Measurements from ENCODE around the gene EIF3J. TPM values are rescaled to one million over a fixed set of nuclear protein-coding genes. Genes with fewer than 3 reads are reported as not detected.
"Not testable (repeated sequence)": the region's sequence is repeated elsewhere in the genome, so short reads cannot be mapped to it uniquely, and the experiment has no call there.

EIF3J gene
- 25.6 and 29.8 TPM in 2 replicates for total RNA-seq (2014; rRNA removed; shearing (Covaris generic))

DNA sequence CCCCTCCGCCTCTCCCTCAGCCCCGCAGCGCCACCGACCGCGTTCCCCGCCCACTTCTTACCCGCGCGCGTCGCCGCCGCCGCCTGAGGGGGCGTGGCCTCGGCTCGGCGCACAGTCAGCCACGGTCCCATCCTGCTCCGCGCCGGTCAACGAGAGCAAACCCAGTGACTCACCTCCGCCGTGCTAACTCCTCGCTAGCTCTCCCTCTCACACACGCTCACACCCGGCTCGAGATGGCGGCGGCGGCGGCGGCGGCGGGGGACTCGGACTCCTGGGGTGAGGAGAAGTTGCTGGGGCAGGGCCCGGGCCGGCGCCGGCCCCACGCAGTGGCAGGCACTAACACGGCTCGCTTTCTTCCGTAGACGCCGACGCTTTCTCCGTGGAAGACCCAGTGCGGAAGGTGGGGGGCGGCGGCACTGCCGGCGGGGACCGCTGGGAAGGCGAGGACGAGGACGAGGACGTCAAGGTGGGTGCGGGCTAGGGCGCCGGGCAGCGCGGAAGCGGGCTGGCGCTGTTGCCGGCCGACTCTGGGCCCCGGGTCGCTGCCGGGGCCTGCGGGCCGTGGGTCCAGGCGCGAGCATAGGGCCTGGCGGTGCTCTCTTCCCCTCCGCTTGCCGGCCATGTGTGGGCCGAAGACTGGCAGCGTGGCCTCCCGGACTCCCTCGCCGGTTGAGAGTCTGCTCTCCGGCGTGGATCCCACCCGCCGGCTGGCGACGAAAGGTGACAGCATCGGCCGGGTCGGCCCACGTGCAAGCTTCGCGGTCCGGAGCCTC, at the start of gene EIF3J:
Gene EIF3J, plus strand, starts transcription at position 186 of the 773 bp plus-strand sequence. Its CDS starts 48 bp downstream, at position 234.
- peak; percentile 98 for DNase-seq (ENCODE audit: low spot score)

GRCh38 chr15:44489464-44489863, 47.5 kb upstream of the EIF3J start:
- DNase-seq (ENCODE audit: low spot score) = peak; percentile 40

DNA sequence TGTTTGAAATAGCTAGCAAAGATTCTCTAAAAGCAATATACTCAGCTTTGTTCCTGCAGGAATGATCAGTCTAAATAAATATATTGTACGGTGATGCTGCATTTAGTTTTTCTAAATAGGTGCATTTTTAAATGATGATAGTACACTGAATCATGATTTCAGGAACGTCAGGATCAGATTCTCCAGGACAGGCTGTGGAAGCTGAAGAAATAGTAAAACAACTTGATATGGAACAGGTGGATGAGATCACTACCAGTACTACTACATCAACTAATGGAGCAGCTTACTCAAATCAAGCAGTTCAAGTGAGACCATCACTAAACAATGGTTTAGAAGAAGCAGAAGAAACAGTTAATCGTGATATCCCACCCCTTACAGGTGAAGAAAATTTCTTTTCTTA, 46.3 kb upstream of the EIF3J start:
- DNase-seq (ENCODE audit: low spot score) = no peak

DNA sequence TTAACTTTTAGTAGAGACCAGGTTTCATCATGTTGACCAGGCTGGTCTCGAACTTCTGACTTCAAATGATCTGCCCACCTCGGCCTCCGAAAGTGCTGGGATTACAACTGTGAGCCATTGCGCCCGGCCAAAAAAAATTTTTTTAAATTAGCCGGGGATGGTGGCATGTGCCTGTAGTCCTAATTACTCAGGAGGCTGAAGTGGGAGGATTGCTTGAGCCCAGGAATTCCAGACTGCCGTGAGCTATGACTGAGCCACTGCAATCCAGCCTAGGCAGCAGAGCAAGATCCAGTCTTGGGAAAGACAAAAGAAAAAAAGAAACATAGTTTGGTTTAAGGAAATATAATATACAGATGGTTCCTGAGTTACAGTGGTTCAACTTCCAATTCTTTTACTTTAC, 44.9 kb upstream of the EIF3J start:
- no peak for DNase-seq (ENCODE audit: low spot score)

DNA sequence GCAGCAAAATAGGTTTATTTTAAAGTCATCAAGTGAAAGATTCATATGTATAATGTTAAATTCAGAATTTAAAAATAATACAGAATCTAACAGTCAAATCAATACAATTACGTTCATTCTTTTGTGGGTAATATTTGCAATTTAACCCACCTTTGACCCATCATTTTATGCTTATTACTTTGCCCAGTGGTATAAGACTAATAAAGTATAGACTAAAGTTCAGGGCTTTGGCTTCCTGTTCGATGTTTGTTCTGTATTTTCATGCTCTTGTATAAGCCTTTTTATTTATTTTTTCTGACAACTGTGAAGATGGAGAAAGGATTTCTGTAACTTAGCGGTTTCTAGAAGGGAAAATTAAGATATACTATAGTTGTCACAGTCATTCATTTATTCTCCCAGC, 44.3 kb upstream of the EIF3J start:
- no peak for DNase-seq (ENCODE audit: low spot score)

DNA sequence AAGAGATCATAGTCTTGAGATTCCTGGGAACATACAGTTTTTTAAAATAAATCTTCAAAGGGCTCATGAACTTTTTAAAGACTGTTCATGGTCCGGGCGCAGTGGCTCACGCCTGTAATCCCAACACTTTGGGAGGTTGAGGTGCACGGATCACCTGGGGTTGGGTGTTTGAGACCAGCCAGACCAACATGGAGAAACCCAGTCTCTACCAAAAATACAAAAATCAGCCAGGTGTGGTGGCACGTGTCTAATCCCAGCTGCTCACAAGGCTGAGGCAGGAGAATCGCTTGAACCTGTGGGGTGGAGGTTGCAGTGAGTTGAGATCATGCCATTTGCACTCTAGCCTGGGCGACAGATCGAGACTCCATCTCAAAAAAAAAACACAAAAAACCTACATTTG, 41.4 kb upstream of the EIF3J start:
- no peak for DNase-seq (ENCODE audit: low spot score)

- no peak for DNase-seq (ENCODE audit: low spot score)
Measured at GRCh38 chr15:44500555-44500954, 36.4 kb upstream of the EIF3J start.

DNA sequence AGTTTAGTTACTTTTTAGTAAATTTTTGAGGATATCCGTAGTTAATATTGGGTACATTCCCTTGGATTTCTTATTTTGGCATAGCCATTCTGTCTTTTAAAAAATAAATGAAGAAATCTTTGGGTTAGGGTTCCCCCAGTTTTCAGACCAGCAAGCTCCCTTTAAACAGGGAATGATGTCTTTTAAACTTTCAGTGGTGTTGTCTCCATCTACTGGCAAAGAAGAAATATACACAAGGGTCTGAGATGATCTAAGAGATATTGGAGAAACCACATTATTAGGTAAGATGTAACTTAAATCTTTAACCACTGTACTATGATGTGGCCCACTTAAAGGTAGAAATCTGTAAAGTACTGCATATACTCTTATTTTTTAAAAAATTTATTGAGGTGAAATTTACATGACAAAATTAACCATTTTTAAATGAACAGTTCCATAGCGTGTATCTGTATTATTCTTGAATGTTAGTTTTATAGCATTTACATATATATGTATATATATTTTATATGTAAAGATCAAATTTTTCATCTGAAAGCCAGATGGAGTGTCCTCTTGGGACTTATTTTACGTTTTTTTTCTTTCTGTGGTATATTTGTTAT, 35.1 kb upstream of the EIF3J start:
- DNase-seq (ENCODE audit: low spot score) = peak; percentile 59

- DNase-seq (ENCODE audit: low spot score) = no peak
Measured at GRCh38 chr15:44516436-44516835, 20.5 kb upstream of the EIF3J start.

GRCh38 chr15:44519537-44519936, 17.4 kb upstream of the EIF3J start:
- no peak for DNase-seq (ENCODE audit: low spot score)

DNA sequence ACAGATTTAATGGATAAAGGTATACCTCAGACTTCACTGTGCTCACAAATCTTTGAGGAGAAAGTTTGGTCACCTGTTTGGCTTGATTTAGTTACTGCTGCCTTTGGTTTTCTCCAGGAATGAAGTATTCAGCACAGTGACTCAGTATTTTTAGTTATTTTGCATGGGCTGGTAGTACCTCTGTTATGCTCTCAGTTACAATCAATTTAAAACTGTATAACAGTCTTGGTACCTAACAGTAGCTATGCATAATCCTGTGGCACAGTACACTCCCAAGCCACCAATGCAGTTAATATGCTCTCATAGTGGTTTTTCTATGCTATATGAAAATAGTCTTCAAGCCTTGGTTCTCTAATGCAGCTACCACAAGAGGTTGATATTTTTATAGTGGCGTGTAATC, 11.9 kb upstream of the EIF3J start:
- DNase-seq (ENCODE audit: low spot score) = no peak

DNA sequence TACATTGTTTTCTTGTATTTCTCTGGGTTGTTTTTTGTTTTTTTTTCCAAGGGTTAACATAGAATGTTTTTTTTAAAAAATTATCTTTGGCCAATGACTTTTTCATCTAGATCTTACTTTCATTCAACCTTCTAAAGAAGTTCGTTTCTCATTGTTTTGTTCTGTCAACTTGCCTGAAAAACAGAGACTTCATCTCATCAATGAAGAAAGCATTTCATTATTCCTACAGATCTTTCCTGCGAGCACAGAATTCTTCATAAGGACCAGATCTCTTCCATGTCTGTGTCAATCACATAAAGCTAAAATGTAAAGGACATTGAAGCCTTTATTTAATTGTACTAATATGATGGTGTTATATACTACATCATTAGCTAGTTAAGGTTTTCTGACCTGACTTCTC, 9.7 kb upstream of the EIF3J start:
- no peak for DNase-seq (ENCODE audit: low spot score)

GRCh38 chr15:44529864-44530604, 6.9 kb upstream of the EIF3J start:
- DNase-seq (ENCODE audit: low spot score) = no peak

GRCh38 chr15:44530653-44531052, 6.3 kb upstream of the EIF3J start:
- DNase-seq (ENCODE audit: low spot score) = no peak

DNA sequence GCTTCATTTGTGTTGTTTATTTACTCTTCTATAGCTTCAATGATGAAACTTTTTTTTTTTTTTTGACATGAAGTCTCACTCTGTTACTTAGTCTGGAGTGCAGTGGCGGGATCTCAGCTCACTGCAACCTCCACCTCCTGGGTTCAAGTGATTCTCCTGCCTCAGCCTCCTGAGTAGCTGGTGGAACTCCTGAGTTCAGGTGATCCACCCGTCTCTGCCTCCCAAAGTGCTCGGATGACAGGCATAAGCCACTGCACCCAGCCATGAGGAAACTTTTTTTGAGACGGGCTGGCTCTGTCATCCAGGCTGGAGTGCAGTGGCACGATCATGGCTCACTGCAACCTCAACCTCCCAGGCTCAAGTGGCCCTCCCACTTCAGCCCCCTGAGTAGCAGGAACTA, 4.7 kb upstream of the EIF3J start:
- not testable (repeated sequence) for DNase-seq (ENCODE audit: low spot score)

- DNase-seq (ENCODE audit: low spot score) = no peak
Measured at GRCh38 chr15:44532689-44533088, 4.3 kb upstream of the EIF3J start.

GRCh38 chr15:44535092-44535491, 1.9 kb upstream of the EIF3J start:
- no peak for DNase-seq (ENCODE audit: low spot score)

- DNase-seq (ENCODE audit: low spot score) = peak; percentile 67
Measured at GRCh38 chr15:44535523-44536301, 1.2 kb upstream of the EIF3J start.

DNA sequence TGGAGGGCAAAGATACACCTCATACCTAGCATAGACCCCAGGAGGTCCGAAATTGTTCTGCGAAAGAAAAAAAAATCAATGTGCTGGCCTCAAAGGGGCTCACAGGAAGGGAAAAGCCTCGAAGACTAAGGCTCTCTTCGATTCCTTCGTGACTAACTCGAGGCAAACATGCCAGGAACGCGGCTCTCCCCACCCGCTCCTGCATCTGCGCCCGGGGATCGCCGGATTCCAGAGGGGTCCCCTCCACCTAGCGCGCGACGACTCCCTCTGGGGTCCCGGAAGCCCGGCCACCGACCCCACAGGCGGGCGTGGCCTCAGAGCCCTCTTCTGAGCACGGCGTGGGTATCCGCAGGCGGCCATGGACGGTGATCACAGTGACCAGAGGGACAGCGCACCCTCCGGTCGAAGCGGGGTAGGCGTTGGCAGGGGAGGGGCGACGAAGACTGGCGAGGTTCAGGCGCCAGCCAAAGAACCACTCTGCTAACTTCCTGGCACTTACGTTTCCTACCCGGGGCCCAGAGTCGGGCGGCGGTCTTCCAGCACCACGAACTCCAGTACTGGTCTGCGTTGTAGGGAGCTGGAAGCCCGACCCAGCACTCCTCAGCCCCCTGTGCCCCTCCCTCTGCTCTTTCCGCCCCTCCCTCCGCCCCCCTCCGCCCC, 515 bp upstream of the EIF3J start:
- peak; percentile 93 for DNase-seq (ENCODE audit: low spot score)

- peak; percentile 76 for DNase-seq (ENCODE audit: low spot score)
Measured at GRCh38 chr15:44537735-44538240, 841 bp downstream of the EIF3J start.
